Glutamatergic neuron (in vitro differentiated cells): ENCODE results near the gene PSMB1. TPM values are rescaled to one million over a fixed set of nuclear protein-coding genes. Genes with fewer than 3 reads are reported as not detected.

ENCODE experiments used
- DNase-seq: peaks from one replicate; pipeline ENCODE4 v3.0.0; 2022
- H3K27ac Mint-ChIP-seq: one replicate; pipeline ENCODE4 v1.8.0; 2020; ENCODE audit warnings: mild to moderate bottlenecking, mixed read lengths, inconsistent platforms; ENCODE audit not compliant: unreplicated experiment
- H3K27me3 Mint-ChIP-seq: one replicate; pipeline ENCODE4 v1.8.0; 2020; ENCODE audit warnings: mild to moderate bottlenecking, moderate library complexity, mixed read lengths, inconsistent platforms; ENCODE audit not compliant: unreplicated experiment
- H3K36me3 Mint-ChIP-seq: one replicate; pipeline ENCODE4 v1.8.0; 2020; ENCODE audit warnings: mild to moderate bottlenecking, mixed read lengths, inconsistent platforms; ENCODE audit not compliant: unreplicated experiment
- H3K4me1 Mint-ChIP-seq: one replicate; pipeline ENCODE4 v1.8.0; 2020; ENCODE audit warnings: mild to moderate bottlenecking, low read depth, mixed read lengths, inconsistent platforms; ENCODE audit not compliant: unreplicated experiment
- H3K4me3 Mint-ChIP-seq: one replicate; pipeline ENCODE4 v1.8.0; 2020; ENCODE audit warnings: mild to moderate bottlenecking, mixed read lengths, inconsistent platforms; ENCODE audit not compliant: unreplicated experiment
- H3K9me3 Mint-ChIP-seq: one replicate; pipeline ENCODE4 v1.8.0; 2020; ENCODE audit warnings: mild to moderate bottlenecking, moderate library complexity, mixed read lengths, inconsistent platforms; ENCODE audit not compliant: unreplicated experiment
- CTCF ChIP-seq: fragments of 200-600 bp; sonication (generic); IDR thresholded peaks from one replicate; pipeline ENCODE4 v1.5.0; 2021; ENCODE audit not compliant: partially characterized antibody, unreplicated experiment
- long read RNA-seq: library from polyadenylated mRNA; unstranded; transcript quantifications from one replicate; pipeline ENCODE4 v2.0.0, GENCODE V29; 2020; ENCODE audit not compliant: unreplicated experiment
- total RNA-seq: library from RNA; stranded (reverse); fragmentation: NEBNext Ultra II Directional; extraction: Animal tissue kit (Norgen Biotek cat#: 25700); gene quantifications from one replicate; pipeline ENCODE4 v1.2.1, GENCODE V29; 2021; ENCODE audit not compliant: unreplicated experiment

PSMB1 gene
- 149 TPM for total RNA-seq
- long read RNA-seq, transcript PSMB1-201 (6 exons, 928 nt): major isoform, 209 of 219 reads
- long read RNA-seq, partial matches to known transcripts: 1 of 219 reads
- long read RNA-seq, other reads (novel, unspliced or antisense): 9 of 219 reads

- H3K27me3 Mint-ChIP-seq: peaks cover 2% of the 10 kb centered on the region
Measured at GRCh38 chr6:170552765-170553533, at the start of gene PSMB1. Gene PSMB1, minus strand, starts transcription at chr6:170553307. Its CDS starts 65 bp downstream, at chr6:170553242.

GRCh38 chr6:170597278-170597677, 44.2 kb upstream of the PSMB1 start:
- Mint-ChIP-seq H3K9me3 (no peaks in the 10 kb centered on the region), H3K27me3 (no peaks in the 10 kb centered on the region)
- TF ChIP-seq CTCF: no peak

More at GRCh38 chr6:170552765-170553533, at the start of gene PSMB1:
- no peaks in the 10 kb centered on the region for H3K36me3 Mint-ChIP-seq
- no peak within 1 kb of the TSS for H3K4me3 Mint-ChIP-seq
- peaks cover 12% of the 10 kb centered on the region for H3K4me1 Mint-ChIP-seq
- peak; percentile 92 for DNase-seq
- no peak within 1 kb of the TSS for H3K27ac Mint-ChIP-seq
- no peaks in the 10 kb centered on the region for H3K9me3 Mint-ChIP-seq
- TF ChIP-seq CTCF: no peak

GRCh38 chr6:170596426-170596825, 43.3 kb upstream of the PSMB1 start:
- H3K27me3 Mint-ChIP-seq: no peaks in the 10 kb centered on the region
- no peak overlapping the region for H3K27ac Mint-ChIP-seq
- no peaks in the 10 kb centered on the region for H3K4me1 Mint-ChIP-seq
- peaks cover 16% of the 10 kb centered on the region for H3K36me3 Mint-ChIP-seq
- H3K4me3 Mint-ChIP-seq: no peak overlapping the region
- H3K9me3 Mint-ChIP-seq: no peaks in the 10 kb centered on the region
- no peak for DNase-seq
- TF ChIP-seq CTCF: no peak

More at GRCh38 chr6:170597278-170597677, 44.2 kb upstream of the PSMB1 start:
- no peak overlapping the region for H3K4me3 Mint-ChIP-seq
- peaks cover 12% of the 10 kb centered on the region for H3K36me3 Mint-ChIP-seq
- no peaks in the 10 kb centered on the region for H3K4me1 Mint-ChIP-seq
- no peak overlapping the region for H3K27ac Mint-ChIP-seq
- no peak for DNase-seq

GRCh38 chr6:170590725-170591124, 37.6 kb upstream of the PSMB1 start:
- no peak for DNase-seq
- Mint-ChIP-seq H3K36me3 (peaks cover 22% of the 10 kb centered on the region), H3K4me3 (no peak overlapping the region), H3K27ac (no peak overlapping the region), H3K9me3 (peaks cover 2% of the 10 kb centered on the region), H3K4me1 (no peaks in the 10 kb centered on the region), H3K27me3 (no peaks in the 10 kb centered on the region)
- TF ChIP-seq CTCF: no peak

- no peak for TF ChIP-seq CTCF
- H3K4me3 Mint-ChIP-seq: peak overlapping the region; percentile 99
- H3K4me1 Mint-ChIP-seq: peaks cover 7% of the 10 kb centered on the region
- no peak for DNase-seq
- H3K36me3 Mint-ChIP-seq: no peaks in the 10 kb centered on the region
- no peaks in the 10 kb centered on the region for H3K9me3 Mint-ChIP-seq
- H3K27ac Mint-ChIP-seq: peak overlapping the region; percentile 95
- no peaks in the 10 kb centered on the region for H3K27me3 Mint-ChIP-seq
Measured at GRCh38 chr6:170584954-170585498, 31.9 kb upstream of the PSMB1 start.
